Fibroblast of lung (primary cell): Measurements from ENCODE around the gene GNGT1. TPM values are rescaled to one million over a fixed set of nuclear protein-coding genes. Genes with fewer than 3 reads are reported as not detected.

Experiments used
- DNase-seq, 2 donors: peaks; one replicate each; pipeline versions ENCODE4 v3.0.0 to v3.0.0-alpha.2; 2010; ENCODE audit warnings: low read depth in 2 of 2
- H2AFZ ChIP-seq: 2 replicates; pipeline ENCODE4 v1.5.1; 2012; ENCODE audit warnings: low read length, control low read depth, inconsistent platforms
- H3K27ac ChIP-seq: 2 replicates; pipeline ENCODE4 v1.5.1; 2011; ENCODE audit warnings: low read length, control low read depth; ENCODE audit not compliant: insufficient read depth
- H3K27me3 ChIP-seq: 2 replicates; pipeline ENCODE4 v1.5.1; 2011; ENCODE audit warnings: mild to moderate bottlenecking, low read length; ENCODE audit not compliant: control insufficient read depth, insufficient read depth
- H3K36me3 ChIP-seq: 2 replicates; pipeline ENCODE4 v1.5.1; 2011; ENCODE audit warnings: low read length; ENCODE audit not compliant: control insufficient read depth, insufficient read depth
- H3K4me1 ChIP-seq: 2 replicates; pipeline ENCODE4 v1.5.1; 2011; ENCODE audit warnings: low read length; ENCODE audit not compliant: control insufficient read depth, insufficient read depth; ENCODE audit errors: extremely low read depth
- H3K4me2 ChIP-seq: 2 replicates; pipeline ENCODE4 v1.5.1; 2011; ENCODE audit warnings: low read length, control low read depth; ENCODE audit not compliant: insufficient read depth; ENCODE audit errors: extremely low read depth
- H3K4me3 ChIP-seq, 4 experiments: fragments of 200-600 bp in 1 of 4; sonication (generic) in 1 of 4; replicated peaks in 1 of 4; 2 replicates each; pipeline ENCODE4 v1.5.1; 2011 to 2016; ENCODE audit warnings: low read length in 4 of 4, low read depth in 3 of 4, mild to moderate bottlenecking in 3 of 4, control low read depth in 2 of 4, inconsistent platforms in 1 of 4, mixed read lengths in 1 of 4; ENCODE audit not compliant: insufficient read depth in 1 of 4; ENCODE audit errors: control extremely low read depth in 1 of 4
- H3K79me2 ChIP-seq: 2 replicates; pipeline ENCODE4 v1.5.1; 2012; ENCODE audit warnings: mild to moderate bottlenecking, low read length, inconsistent platforms; ENCODE audit not compliant: control insufficient read depth, insufficient read depth
- H3K9ac ChIP-seq: 2 replicates; pipeline ENCODE4 v1.5.1; 2011; ENCODE audit warnings: mild to moderate bottlenecking, low read length, control low read depth; ENCODE audit not compliant: insufficient read depth
- H3K9me3 ChIP-seq: 2 replicates; pipeline ENCODE4 v1.5.1; 2012; ENCODE audit warnings: low read depth, low read length; ENCODE audit not compliant: control insufficient read depth, insufficient read depth
- H4K20me1 ChIP-seq: 2 replicates; pipeline ENCODE4 v1.5.1; 2011; ENCODE audit warnings: low read length; ENCODE audit not compliant: control insufficient read depth, insufficient read depth; ENCODE audit errors: extremely low read depth
- CTCF ChIP-seq, 2 donors: IDR thresholded peaks in 1 of 2; conservative IDR thresholded peaks in 1 of 2; 1 replicate in 1 of 2; 2 replicates in 1 of 2; pipeline ENCODE4 v1.5.1; 2011 to 2012; ENCODE audit warnings: low read length in 2 of 2, control low read depth in 1 of 2, inconsistent platforms in 1 of 2, low read depth in 1 of 2, mild to moderate bottlenecking in 1 of 2
- EZH2 ChIP-seq: IDR thresholded peaks from 2 replicates; pipeline ENCODE4 v1.5.1; 2012; ENCODE audit warnings: low read length, control low read depth, mild to moderate bottlenecking; ENCODE audit errors: missing control alignments
- polyA plus RNA-seq, 2 donors: library from polyadenylated mRNA; depleted of rRNA in 1 of 2; stranded (reverse) in 1 of 2; unstranded in 1 of 2; fragments of >200 nt; gene quantifications; 2 replicates each; pipeline ENCODE4 v1.2.1, GENCODE V29; 2011 to 2012; ENCODE audit warnings: missing spikeins in 1 of 2
- total RNA-seq: library from RNA; depleted of rRNA; stranded (reverse); fragments of >200 nt; gene quantifications from 2 replicates; pipeline ENCODE4 v1.2.1, GENCODE V29; 2014

The GNGT1 gene
- total and polyA plus RNA-seq, 2 donors (not counting 1 experiment from before 2014, with no cell fraction given), result not detected

DNA sequence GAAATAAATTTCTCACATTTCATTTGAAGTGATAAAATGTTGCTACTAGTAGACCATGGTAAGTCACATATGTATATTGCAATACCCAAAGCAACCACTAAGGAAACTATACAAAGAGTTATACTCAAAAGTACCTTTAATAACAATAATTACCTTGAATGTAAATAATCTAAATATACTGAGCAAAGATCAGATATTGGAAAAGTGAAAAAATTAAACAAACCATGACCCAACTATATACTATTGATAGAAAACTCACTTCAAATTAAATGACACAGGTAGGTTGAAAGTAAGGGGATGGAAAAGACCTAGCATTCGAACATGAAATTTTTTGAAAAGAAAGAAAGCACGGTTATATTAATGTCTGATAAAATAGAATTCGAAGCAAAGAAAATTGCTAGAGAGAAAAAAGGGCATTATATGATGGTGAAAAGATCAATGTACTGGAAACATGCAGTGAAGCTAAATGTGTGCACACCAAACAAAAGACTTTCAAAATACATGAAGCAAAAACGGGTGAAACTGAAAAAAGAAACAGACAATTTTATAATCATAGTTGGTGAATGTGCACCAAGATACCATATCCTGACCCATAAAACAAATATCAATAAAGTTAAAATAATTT, 44.9 kb upstream of the GNGT1 start:
- Histone ChIP-seq H3K9ac (no peak overlapping the region), H3K27ac (no peak overlapping the region), H3K79me2 (no peaks in the 10 kb centered on the region), H4K20me1 (no peaks in the 10 kb centered on the region), H3K9me3 (no peaks in the 10 kb centered on the region), H3K4me3 (no peak overlapping the region), H3K36me3 (no peaks in the 10 kb centered on the region), H2AFZ (no peak overlapping the region), H3K4me1 (no peaks in the 10 kb centered on the region), H3K27me3 (no peaks in the 10 kb centered on the region), H3K4me2 (no peak overlapping the region)
- TF ChIP-seq CTCF (conservative IDR thresholded peaks at IDR 0.05 in 1 of 2, IDR thresholded peaks at IDR 0.05 in 1 of 2; ENCODE audit: low read depth in 1 of 2, low read length in 2 of 2) (no peak), EZH2 (no peak)
- DNase-seq, result no peak

DNA sequence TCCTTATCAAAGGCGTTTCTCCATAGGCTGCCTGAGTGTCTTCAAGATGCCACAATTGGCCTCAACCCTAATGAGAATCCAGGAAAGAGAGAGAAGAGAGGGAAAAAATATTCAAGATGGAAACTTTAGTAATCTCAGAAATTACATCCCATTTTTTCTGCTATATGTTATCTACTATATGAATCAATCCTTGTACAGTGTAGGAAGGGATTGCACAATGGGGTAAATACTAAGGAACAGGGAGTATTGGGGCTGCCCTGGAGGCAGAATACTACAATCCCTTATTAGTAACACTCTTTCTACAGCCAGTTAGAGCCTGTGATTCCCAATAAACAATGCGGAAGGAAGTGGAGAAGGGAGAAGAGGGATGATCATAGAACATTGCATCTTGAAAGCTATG, 43.7 kb upstream of the GNGT1 start:
- H3K9me3 ChIP-seq, result no peaks in the 10 kb centered on the region
- no peak overlapping the region for H3K9ac ChIP-seq
- no peaks in the 10 kb centered on the region for H3K36me3 ChIP-seq
- no peak overlapping the region for H3K27ac ChIP-seq
- no peaks in the 10 kb centered on the region for H3K27me3 ChIP-seq
- DNase-seq, result no peak
- TF ChIP-seq CTCF (conservative IDR thresholded peaks at IDR 0.05 in 1 of 2, IDR thresholded peaks at IDR 0.05 in 1 of 2; ENCODE audit: low read depth in 1 of 2, low read length in 2 of 2) (no peak), EZH2 (no peak)
- H3K4me2 ChIP-seq, result no peak overlapping the region
- H2AFZ ChIP-seq, result no peak overlapping the region
- no peaks in the 10 kb centered on the region for H3K79me2 ChIP-seq
- H3K4me1 ChIP-seq, result no peaks in the 10 kb centered on the region
- H4K20me1 ChIP-seq, result no peaks in the 10 kb centered on the region
- no peak overlapping the region for H3K4me3 ChIP-seq

DNA sequence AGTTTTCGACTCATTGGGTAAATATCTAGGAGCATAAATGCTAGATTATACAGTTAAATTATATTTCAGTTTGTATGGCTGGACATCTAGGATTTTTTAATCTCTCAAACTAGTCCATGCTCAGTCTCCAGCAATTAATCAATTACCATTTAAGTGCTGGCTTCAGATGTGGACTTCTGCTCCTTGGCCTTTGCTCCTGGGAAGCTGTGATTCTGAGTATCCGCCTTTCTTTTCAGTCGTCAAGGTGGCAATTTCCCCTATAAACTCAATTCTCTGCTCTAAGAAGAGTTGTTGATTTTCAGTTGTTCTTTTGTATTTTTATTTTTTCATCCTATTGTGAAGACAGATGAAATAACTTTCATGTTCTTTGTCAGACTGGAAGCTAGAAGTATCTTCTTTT, 39.5 kb upstream of the GNGT1 start:
- Histone ChIP-seq H3K4me2 (no peak overlapping the region), H3K36me3 (no peaks in the 10 kb centered on the region), H4K20me1 (no peaks in the 10 kb centered on the region), H3K4me1 (no peaks in the 10 kb centered on the region), H3K9me3 (no peaks in the 10 kb centered on the region), H3K27me3 (no peaks in the 10 kb centered on the region), H2AFZ (no peak overlapping the region), H3K79me2 (no peaks in the 10 kb centered on the region), H3K4me3 (no peak overlapping the region), H3K9ac (no peak overlapping the region), H3K27ac (no peak overlapping the region)
- DNase-seq, result no peak
- TF ChIP-seq EZH2, result no peak
- no peak for TF ChIP-seq CTCF (conservative IDR thresholded peaks at IDR 0.05 in 1 of 2, IDR thresholded peaks at IDR 0.05 in 1 of 2; ENCODE audit: low read depth in 1 of 2, low read length in 2 of 2)
